GM23338 (cell line): Measurements from ENCODE around the gene ELANE. TPM values are rescaled to one million over a fixed set of nuclear protein-coding genes. Genes with fewer than 3 reads are reported as not detected.

Experiments
- ATAC-seq: fragments of 200-7000 bp; cut with Tn5 transposase; 3 replicates; pipeline ENCODE4 v1.9.1; 2020
- DNase-seq: peaks from one replicate; pipeline ENCODE4 v3.0.0-alpha.2; 2015; ENCODE audit warnings: low spot score
- H2AFZ ChIP-seq: fragments of 200-600 bp; sonication (generic); 2 replicates; pipeline ENCODE4 v1.8.0; 2016; ENCODE audit warnings: antibody characterized with exemption, mild to moderate bottlenecking, moderate library complexity
- H3F3A ChIP-seq: fragments of 200-600 bp; sonication (generic); replicated peaks from 2 replicates; pipeline ENCODE4 v1.8.0; 2017; ENCODE audit warnings: antibody characterized with exemption, mixed run types, low read depth
- H3K27ac ChIP-seq: fragments of 200-600 bp; sonication (generic); 2 replicates; pipeline ENCODE4 v1.6.1; 2016; ENCODE audit warnings: low read depth
- H3K27me3 ChIP-seq: fragments of 200-600 bp; sonication (generic); 2 replicates; pipeline ENCODE4 v1.8.0; 2016; ENCODE audit warnings: mild to moderate bottlenecking, mixed run types, moderate library complexity; ENCODE audit not compliant: insufficient read depth
- H3K36me3 ChIP-seq: fragments of 200-600 bp; sonication (generic); 2 replicates; pipeline ENCODE4 v1.8.0; 2016; ENCODE audit warnings: mild to moderate bottlenecking; ENCODE audit not compliant: insufficient read depth
- H3K4me1 ChIP-seq: fragments of 200-600 bp; sonication (generic); 2 replicates; pipeline ENCODE4 v1.8.0; 2016; ENCODE audit warnings: mild to moderate bottlenecking, moderate library complexity; ENCODE audit not compliant: insufficient read depth
- H3K4me2 ChIP-seq: fragments of 200-600 bp; sonication (generic); 2 replicates; pipeline ENCODE4 v1.7.1; 2017; ENCODE audit warnings: mixed run types
- H3K4me3 ChIP-seq: fragments of 200-600 bp; sonication (generic); 2 replicates; pipeline ENCODE4 v1.6.1; 2016; ENCODE audit warnings: mixed run types
- H3K79me2 ChIP-seq: fragments of 200-600 bp; sonication (generic); replicated peaks from 2 replicates; pipeline ENCODE4 v1.8.0; 2017; ENCODE audit warnings: mild to moderate bottlenecking; ENCODE audit not compliant: insufficient read depth
- H3K9me2 ChIP-seq: fragments of 200-600 bp; sonication (generic); 2 replicates; pipeline ENCODE4 v1.8.0; 2017; ENCODE audit not compliant: insufficient read depth
- H4K20me1 ChIP-seq: fragments of 200-600 bp; sonication (generic); replicated peaks from 2 replicates; pipeline ENCODE4 v1.8.0; 2017; ENCODE audit warnings: mild to moderate bottlenecking; ENCODE audit not compliant: insufficient read depth
- H3K27ac Mint-ChIP-seq: 2 replicates; pipeline ENCODE4 v1.8.0; 2020; ENCODE audit warnings: inconsistent platforms, mild to moderate bottlenecking, moderate library complexity, mixed read lengths
- H3K27me3 Mint-ChIP-seq: 3 replicates; pipeline ENCODE4 v1.8.0; 2022; ENCODE audit warnings: low read depth, mild to moderate bottlenecking, moderate library complexity, mixed read lengths, inconsistent platforms; ENCODE audit not compliant: insufficient read depth, poor library complexity
- H3K36me3 Mint-ChIP-seq: 3 replicates; pipeline ENCODE4 v1.8.0; 2021; ENCODE audit warnings: low read depth, mild to moderate bottlenecking, inconsistent platforms, moderate library complexity, mixed read lengths
- H3K4me1 Mint-ChIP-seq: 3 replicates; pipeline ENCODE4 v1.8.0; 2020; ENCODE audit warnings: mild to moderate bottlenecking, inconsistent platforms, mixed read lengths
- H3K4me3 Mint-ChIP-seq: 3 replicates; pipeline ENCODE4 v1.8.0; 2021; ENCODE audit warnings: moderate library complexity, mild to moderate bottlenecking, inconsistent platforms, mixed read lengths
- H3K9me3 Mint-ChIP-seq: 3 replicates; pipeline ENCODE4 v1.8.0; 2020; ENCODE audit warnings: moderate library complexity, mild to moderate bottlenecking, inconsistent platforms, mixed read lengths
- EZH2 ChIP-seq: fragments of 200-600 bp; sonication (generic); IDR thresholded peaks from one replicate; pipeline ENCODE4 v1.8.0; 2017; ENCODE audit warnings: antibody characterized with exemption, mild to moderate bottlenecking, low read depth; ENCODE audit not compliant: unreplicated experiment
- JUNB ChIP-seq: IDR thresholded peaks from one replicate; pipeline ENCODE4 v1.6.1; 2016; ENCODE audit warnings: antibody characterized with exemption; ENCODE audit not compliant: unreplicated experiment
- POLR2AphosphoS5 ChIP-seq: IDR thresholded peaks from 2 replicates; pipeline ENCODE4 v1.6.1; 2016; ENCODE audit warnings: antibody characterized with exemption, low read depth
- ZNF331 ChIP-seq: fragments of 250-450 bp; sonication (Bioruptor Pico); IDR thresholded peaks from 2 replicates; pipeline ENCODE4 v1.5.0; 2020; ENCODE audit warnings: low read depth, mild to moderate bottlenecking, moderate library complexity
- ZNF462 ChIP-seq: fragments of 250-450 bp; sonication (Bioruptor Pico); IDR thresholded peaks from 2 replicates; pipeline ENCODE4 v1.5.0; 2020; ENCODE audit warnings: mild to moderate bottlenecking, moderate library complexity
- polyA plus RNA-seq: library from polyadenylated mRNA; unstranded; fragments of >200 nt; fragmentation: Nextera tagmentation; extraction: Ambion mirVana; gene quantifications from 2 replicates; pipeline ENCODE4 v1.2.1, GENCODE V29; 2016
- total RNA-seq: library from RNA; depleted of rRNA; stranded (reverse); fragments of >200 nt; shearing (Covaris generic); gene quantifications from 2 replicates; pipeline ENCODE4 v1.2.3, GENCODE V29; 2014
- TF ChIP-seq, protein P1 (sequence below): IDR thresholded peaks from 2 replicates; pipeline ENCODE4 v1.6.1; 2016; ENCODE audit warnings: antibody characterized with exemption

ELANE gene
- total and polyA plus RNA-seq, 2 experiments from 2014 or later: not detected

- no peaks in the 10 kb centered on the region for H3K27me3 ChIP-seq
- H2AFZ ChIP-seq: no peak overlapping the region
- no peak overlapping the region for H3K4me3 ChIP-seq
- DNase-seq (peak; percentile 53), ATAC-seq (peak; percentile 9)
- peaks cover 41% of the 10 kb centered on the region for H3K36me3 ChIP-seq
- H4K20me1 ChIP-seq: peaks cover 38% of the 10 kb centered on the region
- H3K4me1 Mint-ChIP-seq: peaks cover 9% of the 10 kb centered on the region; the same call in 2 of the 3 replicates
- TF ChIP-seq ZNF331 (CRISPR knock-in tag) (no peak), POLR2AphosphoS5 (peak; percentile 11; the same call in 1 of the 2 replicates), ZNF462 (CRISPR knock-in tag) (no peak), EZH2 (no peak), JUNB (no peak)
- TF ChIP-seq, protein P1, sequence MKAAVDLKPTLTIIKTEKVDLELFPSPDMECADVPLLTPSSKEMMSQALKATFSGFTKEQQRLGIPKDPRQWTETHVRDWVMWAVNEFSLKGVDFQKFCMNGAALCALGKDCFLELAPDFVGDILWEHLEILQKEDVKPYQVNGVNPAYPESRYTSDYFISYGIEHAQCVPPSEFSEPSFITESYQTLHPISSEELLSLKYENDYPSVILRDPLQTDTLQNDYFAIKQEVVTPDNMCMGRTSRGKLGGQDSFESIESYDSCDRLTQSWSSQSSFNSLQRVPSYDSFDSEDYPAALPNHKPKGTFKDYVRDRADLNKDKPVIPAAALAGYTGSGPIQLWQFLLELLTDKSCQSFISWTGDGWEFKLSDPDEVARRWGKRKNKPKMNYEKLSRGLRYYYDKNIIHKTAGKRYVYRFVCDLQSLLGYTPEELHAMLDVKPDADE: no peak
- peaks cover 56% of the 10 kb centered on the region for H3F3A ChIP-seq
- no peak overlapping the region for H3K4me2 ChIP-seq
- no peaks in the 10 kb centered on the region for H3K9me2 ChIP-seq
- H3K9me3 Mint-ChIP-seq: peaks cover 2% of the 10 kb centered on the region; the same call in 2 of the 3 replicates
- peak overlapping the region; percentile 22; the same call in 1 of the 2 replicates for H3K27ac ChIP-seq
- peaks cover 65% of the 10 kb centered on the region for H3K36me3 Mint-ChIP-seq
- no peak overlapping the region for H3K27ac Mint-ChIP-seq
- H3K27me3 Mint-ChIP-seq: peaks cover 34% of the 10 kb centered on the region
- no peaks in the 10 kb centered on the region; the same call in 1 of the 2 replicates for H3K4me1 ChIP-seq
- no peak overlapping the region for H3K4me3 Mint-ChIP-seq
- peaks cover 22% of the 10 kb centered on the region for H3K79me2 ChIP-seq
Observed at GRCh38 chr19:810883-811489, 41.1 kb upstream of the ELANE start.
